ENCODE data around the gene COL26A1.
"Not testable (repeated sequence)": the region's sequence is repeated elsewhere in the genome, so short reads cannot be mapped to it uniquely, and the experiment has no call there.

COL26A1 gene

GRCh38 chr7:101362334-101363195 is at the start of gene COL26A1:
COL26A1 (plus strand) TSS chr7:101362875; CDS start chr7:101363033, 158 bp downstream.
- DNase-seq (ENCODE audit: low spot score), result peak; percentile 73

GRCh38 chr7:101315336-101315735 is 47.3 kb upstream of the COL26A1 start:
- DNase-seq (ENCODE audit: low spot score), result no peak

- no peak for DNase-seq (ENCODE audit: low spot score)
Measured at GRCh38 chr7:101319401-101319800, 43.3 kb upstream of the COL26A1 start.

GRCh38 chr7:101321491-101322401 is 40.9 kb upstream of the COL26A1 start, which contains the start of gene IFT22:
IFT22 (minus strand) TSS chr7:101321812; CDS start chr7:101321709, 103 bp downstream.
- peak; percentile 94 for DNase-seq (ENCODE audit: low spot score)

DNA sequence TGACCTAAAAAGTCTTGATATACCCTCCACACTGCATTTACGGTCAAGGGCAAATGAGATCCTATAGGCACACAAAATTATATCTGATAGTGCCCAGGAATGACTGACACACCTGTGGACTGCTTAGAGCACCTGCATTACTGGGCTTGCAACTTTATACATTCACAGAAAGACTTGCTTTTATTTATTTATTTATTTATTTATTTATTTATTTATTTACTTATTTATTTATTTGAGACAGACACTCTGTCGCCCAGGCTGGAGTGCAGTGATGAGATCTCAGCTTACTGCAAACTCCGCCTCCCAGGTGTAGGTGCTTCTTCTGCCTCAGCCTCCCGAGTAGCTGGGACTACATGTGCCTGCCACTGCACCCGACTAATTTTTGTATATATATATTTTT is 34.5 kb upstream of the COL26A1 start:
- DNase-seq (ENCODE audit: low spot score), result no peak

DNA sequence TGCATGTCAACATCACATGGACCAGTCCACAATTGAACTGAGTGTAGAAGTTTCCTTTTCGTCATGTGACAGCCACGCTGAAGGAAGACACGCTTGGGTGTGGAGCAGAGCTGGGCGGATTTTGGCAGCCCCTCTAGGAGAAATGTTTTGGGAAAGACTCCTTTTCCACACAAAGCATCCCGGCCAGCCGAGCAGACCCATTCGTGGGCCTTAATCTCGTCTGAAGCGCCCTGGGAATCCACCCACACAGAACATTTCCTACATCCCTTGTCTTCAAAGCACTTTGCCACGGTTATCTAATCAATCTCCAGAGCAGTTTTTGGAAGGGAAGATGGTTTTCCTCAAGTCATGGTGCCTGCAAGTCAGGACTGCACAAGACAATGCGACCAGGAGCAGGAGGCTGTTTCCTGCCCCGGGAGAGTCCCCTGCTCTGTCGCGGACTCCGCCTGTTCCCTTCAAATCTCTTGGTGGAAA is 32.6 kb upstream of the COL26A1 start:
- DNase-seq (ENCODE audit: low spot score), result no peak

GRCh38 chr7:101332026-101332425 is 30.6 kb upstream of the COL26A1 start:
- no peak for DNase-seq (ENCODE audit: low spot score)

DNA sequence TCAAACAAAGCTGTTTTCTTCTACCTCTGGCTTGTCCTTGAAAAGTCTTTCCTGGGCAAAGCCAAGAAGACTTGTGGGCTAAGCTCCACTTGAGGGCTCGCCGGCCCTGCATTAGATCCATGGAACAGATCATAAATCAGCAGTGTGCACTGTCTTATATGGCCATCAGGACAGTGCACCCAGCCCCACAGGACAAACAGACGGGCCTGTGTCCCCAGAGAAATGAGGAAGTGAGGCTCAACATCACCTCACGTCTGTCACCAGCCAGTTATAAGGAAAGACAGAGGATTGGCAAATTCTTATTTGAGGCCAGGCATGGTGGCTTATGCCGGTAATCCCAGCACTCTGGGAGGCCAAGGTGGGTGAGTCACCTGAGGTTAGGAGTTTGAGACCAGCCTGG is 28.8 kb upstream of the COL26A1 start:
- DNase-seq (ENCODE audit: low spot score), result no peak

DNA sequence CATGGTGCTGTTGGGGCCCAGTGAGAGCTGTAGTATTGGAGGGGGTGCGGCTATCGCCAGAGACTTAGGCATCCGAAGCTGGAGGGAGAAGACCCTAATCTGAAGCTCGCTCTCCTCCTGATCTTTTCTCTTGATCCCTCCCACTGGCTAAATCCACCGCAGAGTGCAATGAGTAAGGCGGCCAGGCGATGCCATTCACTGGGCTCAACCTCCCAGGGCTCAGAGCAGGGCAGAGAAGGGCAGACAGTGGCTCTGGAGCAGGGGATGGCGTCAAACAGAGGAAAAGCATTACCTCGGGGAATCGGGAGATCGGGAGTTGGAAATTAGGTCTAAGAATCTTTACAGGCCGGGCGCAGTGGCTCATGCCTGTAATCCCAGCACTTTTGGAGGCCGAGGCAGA is 22.3 kb upstream of the COL26A1 start:
- no peak for DNase-seq (ENCODE audit: low spot score)

- no peak for DNase-seq (ENCODE audit: low spot score)
Measured at GRCh38 chr7:101342892-101343291, 19.8 kb upstream of the COL26A1 start.

DNA sequence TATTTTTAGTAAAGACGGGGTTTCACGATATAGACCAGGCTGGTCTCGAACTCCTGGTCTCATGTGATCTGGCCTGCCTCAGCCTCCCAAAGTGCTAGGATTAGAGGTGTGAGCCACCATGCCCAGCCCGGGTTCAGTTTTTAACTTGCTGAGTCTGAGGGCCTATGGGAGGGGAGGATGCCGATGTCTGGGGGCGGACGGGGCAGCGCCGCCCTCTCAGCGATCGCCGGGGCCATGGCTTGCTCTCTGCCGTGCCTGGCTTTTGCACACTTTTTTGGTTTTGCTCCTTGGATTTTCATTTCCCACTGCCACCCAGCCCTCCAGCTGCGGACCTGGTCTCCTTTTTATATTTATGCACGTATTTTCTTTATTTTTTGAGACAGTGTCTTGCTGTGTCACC is 15.2 kb upstream of the COL26A1 start:
- no peak for DNase-seq (ENCODE audit: low spot score)

DNA sequence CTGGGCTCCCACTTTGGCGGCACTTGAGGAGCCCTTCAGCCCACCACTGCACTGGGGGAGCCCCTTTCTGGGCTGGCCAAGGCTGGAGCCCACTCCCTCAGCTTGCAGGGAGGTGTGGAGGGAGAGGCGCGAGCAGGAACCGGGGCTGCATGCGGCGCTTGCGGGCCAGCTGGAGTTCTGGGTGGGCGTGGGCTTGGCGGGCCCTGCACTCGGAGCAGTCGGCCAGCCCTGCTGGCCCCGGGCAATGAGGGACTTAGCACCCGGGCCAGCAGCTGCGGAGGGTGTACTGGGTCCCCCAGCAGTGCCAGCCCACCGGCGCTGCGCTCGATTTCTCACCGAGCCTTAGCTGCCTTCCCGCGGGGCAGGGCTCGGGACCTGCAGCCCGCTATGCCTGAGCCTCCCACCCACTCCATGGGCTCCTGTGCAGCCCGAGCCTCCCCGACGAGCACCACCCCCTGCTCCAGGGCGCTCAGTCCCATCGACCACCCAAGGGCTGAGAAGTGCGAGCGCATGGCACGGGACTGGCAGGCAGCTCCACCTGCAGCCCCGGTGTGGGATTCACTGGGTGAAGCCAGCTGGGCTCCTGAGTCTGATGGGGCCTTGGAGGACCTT is 14.1 kb upstream of the COL26A1 start:
- not testable (repeated sequence) for DNase-seq (ENCODE audit: low spot score)

DNA sequence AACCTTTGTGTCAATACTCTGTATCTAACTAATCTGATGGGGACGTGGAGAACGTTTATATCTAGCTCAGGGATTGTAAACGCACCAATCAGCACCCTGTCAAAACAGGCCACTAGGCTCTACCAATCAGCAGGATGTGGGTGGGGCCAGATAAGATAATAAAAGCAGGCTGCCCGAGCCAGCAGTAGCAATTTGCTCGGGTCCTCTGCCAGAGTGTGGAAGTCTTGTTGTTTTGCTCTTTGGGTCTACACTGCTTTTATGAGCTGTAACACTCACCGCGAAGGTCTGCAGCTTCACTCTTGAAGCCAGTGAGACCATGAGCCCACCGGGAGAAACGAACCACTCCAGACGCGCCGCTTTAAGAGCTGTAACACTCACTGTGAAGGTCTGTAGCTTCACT is 13.4 kb upstream of the COL26A1 start:
- DNase-seq (ENCODE audit: low spot score), result not testable (repeated sequence)

GRCh38 chr7:101352920-101353308 is 9.8 kb upstream of the COL26A1 start:
- DNase-seq (ENCODE audit: low spot score), result no peak

- DNase-seq (ENCODE audit: low spot score), result no peak
Measured at GRCh38 chr7:101357433-101357832, 5.2 kb upstream of the COL26A1 start.

DNA sequence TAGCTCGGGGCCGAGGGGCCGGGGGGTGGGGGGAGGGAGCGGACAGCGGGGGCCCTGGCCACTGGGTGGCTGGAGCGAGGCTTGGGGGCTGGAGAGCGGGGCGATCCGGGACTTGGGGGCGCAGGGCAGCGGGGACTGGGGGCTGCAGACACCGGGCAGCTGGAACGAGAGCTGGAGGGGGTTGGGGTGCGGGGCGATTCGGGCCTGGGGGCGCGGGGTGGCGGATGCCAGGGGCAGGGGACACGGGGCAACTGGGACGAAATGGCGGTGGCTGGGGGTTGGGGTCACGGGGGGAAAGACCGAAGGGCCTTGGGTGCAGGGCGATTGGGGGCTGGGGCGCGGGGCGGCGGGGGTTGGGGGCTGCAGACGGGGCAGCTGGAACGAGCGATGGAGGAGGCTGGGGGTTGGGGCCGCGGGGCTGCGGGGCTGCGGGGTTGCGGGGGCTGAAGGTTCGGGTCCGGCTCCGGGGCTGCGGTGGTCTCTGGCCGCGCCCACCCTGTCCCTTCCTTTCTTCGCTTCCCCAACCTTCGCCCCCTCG is 590 bp downstream of the COL26A1 start:
- no peak for DNase-seq (ENCODE audit: low spot score)

DNA sequence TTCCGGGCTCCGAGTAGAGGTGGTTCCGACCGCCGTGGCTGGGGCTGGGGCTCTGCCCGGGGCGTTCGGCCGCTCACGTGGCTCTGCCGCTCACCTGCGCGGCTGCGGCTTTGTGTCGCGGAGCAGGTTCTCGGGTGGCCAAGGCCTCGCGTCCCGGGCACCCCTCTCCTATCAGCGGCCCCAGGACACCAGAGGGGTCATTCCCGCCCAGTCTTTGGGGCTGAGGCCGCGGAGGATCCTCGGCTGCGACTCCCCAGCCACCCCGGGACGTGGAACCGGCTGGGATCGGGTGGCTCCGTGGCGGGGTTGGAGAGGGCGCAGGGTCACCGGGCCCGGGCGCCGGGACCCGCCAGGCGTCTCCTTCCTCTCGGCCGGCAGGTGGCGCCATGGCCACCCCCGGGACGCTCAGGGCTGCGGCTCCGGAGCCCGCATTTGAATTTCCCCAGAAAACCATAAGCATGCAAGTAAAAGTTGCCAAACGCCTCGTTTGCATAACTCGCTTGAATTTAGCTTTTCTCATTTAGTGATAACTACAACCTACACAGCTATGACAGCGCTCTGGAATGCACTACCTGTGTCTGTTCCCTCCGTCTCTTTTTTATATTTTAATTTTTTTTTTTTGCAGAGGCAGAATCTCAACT is 1.2 kb downstream of the COL26A1 start:
- peak; percentile 84 for DNase-seq (ENCODE audit: low spot score)

GRCh38 chr7:101365956-101366355 is 3.3 kb downstream of the COL26A1 start:
- DNase-seq (ENCODE audit: low spot score), result no peak

DNA sequence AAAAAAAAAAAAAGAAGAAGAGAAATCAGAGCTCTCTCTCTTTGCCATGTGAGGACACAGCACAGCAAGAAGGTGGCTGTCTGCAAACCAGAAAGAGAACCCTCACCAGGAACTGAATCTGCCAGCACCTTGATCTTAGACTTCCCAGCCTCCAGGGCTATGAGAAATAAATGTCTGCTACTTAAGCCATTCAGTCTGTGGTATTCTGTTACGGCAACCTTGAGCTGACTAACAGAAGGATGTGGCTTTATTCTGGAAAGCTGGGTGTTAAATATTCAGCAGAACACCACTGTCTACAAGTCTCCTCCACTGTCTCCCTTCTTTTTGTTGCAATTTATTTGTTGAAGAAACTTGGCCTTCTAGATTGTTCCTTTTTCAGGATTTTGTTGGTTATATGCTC is 5.0 kb downstream of the COL26A1 start:
- no peak for DNase-seq (ENCODE audit: low spot score)

DNA sequence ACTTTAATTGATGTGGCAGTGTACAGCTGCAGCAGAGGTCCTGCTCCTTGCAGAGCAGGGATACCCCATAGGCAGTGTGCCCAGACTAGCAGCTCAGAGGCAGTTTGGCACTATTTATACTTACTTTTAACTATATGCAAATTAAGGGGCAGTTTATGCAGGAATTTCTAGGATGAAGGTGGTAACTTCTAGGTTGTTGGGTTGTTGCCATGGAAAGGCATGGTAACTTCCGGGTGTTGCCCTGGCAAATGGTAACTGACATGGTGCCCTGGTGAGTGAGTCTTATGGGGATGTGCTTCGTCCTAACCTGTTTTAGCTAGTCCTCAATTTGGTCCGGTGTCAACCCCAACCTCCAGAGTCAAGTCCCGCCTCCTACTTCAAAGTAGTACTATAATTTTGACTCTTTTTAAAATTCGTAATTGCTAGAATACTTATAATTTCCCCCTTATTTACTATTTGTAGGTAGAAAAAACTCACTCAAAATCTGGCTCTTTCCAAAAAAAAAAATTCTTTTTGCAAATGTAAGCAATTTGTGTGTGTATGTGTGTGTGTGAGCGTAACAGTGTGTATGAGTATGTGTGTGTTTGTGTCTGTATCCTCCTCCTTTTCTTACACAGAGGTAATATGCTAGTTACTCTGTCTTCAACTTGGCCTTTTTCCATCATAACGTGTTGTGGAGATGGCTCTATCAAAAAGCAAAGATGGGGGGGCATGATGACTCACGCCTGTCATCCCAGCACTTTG is 5.9 kb downstream of the COL26A1 start:
- DNase-seq (ENCODE audit: low spot score), result no peak

- no peak for DNase-seq (ENCODE audit: low spot score)
Measured at GRCh38 chr7:101370836-101371235, 8.2 kb downstream of the COL26A1 start.
